Stimulated activated CD8-positive, alpha-beta memory T cell treated with anti-CD3 and anti-CD28 coated beads, Interleukin-15, amount 100 ng/mL, for 1 hour (primary cell): ENCODE data around the gene BFSP2.
"Not testable (repeated sequence)": the region's sequence is repeated elsewhere in the genome, so short reads cannot be mapped to it uniquely, and the experiment has no call there.

Experiments
- DNase-seq: peaks from one replicate; pipeline ENCODE4 v3.0.0-alpha.2; 2020; ENCODE audit warnings: low read depth

The BFSP2 gene

DNA sequence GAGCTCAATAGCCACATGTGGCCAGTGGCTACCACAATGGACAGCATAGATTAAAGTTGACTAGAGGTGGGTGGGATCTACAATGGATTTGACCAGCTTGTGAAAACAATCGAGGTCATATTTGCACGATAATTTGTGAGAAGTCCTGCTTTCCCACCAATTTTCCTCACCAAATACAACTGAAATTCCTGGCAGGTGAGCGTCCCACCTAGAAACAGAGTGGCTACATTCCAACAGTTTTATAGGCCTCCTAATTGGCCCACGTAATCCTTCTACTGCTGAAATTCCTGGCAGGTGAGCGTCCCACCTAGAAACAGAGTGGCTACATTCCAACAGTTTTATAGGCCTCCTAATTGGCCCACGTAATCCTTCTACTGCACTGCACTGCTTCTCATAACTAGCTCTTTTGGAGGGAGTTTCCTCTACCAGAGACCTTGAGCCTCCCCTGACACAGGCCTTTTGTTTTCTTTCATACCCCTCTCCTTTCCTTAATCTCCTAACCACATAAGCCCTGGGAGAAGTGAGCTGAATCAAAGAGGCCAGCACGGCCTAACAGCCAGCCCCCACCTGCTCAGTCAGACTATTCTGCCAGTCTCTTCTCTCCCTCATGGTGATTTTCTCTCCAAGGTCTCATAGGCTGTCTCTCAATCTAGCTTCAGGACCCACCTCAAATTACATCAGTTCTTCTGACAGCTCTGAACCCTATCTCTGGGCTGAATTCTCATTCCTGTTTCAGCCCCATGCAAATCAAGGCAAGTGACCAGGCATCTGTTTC, 80.2 kb downstream of the BFSP2 start:
- no peak for DNase-seq

DNA sequence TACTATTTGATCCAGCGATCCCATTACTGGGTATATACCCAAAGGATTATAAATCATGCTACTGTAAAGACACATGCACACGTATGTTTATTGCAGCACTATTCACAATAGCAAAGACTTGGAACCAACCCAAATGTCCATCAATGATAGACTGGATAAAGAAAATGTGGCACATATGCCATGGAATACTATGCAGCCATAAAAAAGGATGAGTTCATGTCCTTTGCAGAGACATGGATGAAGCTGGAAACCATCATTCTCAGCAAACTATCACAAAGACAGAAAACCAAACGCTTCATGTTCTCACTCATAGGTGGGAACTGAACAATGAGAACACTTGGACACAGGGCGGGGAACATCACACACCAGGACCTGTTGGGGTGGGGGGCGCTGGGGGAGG, 82.6 kb downstream of the BFSP2 start:
- not testable (repeated sequence) for DNase-seq

DNA sequence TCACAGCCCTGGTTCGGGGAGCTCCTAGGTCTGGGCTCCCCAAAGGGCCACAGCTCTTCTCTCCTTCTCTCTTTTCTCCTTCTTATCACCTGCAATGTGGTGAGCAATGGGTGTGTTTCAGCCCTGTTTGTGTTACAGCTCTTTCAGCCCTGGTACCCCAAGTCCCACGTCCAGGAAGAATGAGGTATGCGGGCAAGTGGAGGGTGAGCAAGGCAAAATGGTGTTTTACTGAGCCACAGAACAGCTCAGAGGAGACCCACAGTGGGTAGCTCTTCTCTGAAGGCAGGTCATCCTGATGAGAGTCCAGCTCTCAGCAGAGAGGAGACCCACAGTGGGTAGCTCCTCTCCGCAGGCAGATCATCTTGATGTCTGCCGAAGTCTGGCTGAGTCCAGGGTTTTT, 86.8 kb downstream of the BFSP2 start:
- no peak for DNase-seq

DNA sequence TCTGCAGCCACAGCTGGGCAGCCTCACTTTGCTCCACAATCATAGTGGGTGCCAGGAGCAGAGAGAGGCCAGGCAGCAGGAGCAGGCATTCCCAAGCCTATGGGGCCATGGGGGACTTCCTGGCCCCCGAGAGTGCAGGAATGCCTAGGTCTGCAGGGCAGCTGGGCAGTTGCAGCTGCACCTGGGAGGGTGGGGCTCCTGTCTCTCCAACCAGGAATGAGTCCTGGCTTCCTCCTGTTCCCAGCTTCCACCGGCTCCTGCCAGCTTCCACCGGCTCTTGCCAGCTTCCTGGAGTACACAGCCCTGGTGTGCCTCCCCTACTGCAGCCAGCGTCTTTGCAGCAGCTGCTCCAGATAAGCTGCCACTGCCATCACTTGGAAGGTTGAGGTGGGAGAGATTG, 87.3 kb downstream of the BFSP2 start:
- no peak for DNase-seq

DNA sequence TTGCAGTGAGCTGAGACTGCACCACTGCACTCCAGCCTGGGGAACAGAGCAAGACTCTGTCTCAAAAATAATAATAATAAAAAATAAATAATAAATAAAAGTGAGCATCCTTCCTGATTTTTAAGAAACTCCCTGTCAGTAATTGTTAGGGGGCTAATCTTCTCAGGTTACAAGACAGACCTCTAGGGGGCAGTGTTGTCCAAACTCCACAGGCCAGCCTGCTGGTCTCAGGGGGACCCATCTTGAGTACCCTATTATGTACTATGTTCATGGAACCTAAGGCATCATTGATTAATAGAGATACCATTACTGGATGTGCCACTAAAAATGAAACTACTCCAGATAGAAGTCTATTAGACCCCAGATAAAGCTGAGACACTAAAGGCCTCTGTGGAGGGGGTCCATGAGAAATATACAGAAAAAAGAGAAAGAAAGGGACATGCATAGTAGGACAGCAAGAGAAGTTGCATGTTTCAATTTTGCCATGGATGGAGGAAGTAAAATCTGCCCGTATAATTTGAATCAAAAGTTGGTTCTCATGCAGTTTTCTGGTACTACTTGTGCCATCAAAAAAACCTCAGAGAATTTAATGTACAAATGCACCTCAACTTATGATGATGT, 88.2 kb downstream of the BFSP2 start:
- DNase-seq, result peak; percentile 27

DNA sequence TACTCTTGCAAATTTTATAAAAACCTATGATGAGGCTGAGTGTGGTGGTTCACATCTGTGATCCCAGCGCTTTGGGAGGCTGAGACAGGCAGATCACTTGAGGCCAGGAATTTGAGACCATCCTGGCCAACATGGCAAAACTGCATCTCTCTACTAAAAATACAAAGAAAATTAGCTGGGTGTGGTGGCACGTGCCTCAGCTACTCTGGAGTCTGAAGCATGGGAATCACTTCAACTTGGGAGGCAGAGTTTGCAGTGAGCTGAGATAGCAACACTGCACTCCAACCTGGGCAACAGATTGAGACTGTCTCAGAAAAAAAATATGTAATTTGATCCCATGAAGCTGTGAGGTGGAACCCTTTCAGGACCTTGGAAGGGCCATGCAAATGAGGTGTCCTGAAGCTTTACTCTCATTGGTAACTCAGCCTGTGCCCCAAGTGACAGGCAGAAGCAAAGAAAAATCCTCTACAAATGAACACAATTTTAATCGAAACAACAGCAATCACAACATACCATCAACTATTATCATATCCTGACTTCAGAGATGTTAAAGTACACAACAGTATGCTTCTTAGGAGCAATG, 89.0 kb downstream of the BFSP2 start:
- no peak for DNase-seq

DNA sequence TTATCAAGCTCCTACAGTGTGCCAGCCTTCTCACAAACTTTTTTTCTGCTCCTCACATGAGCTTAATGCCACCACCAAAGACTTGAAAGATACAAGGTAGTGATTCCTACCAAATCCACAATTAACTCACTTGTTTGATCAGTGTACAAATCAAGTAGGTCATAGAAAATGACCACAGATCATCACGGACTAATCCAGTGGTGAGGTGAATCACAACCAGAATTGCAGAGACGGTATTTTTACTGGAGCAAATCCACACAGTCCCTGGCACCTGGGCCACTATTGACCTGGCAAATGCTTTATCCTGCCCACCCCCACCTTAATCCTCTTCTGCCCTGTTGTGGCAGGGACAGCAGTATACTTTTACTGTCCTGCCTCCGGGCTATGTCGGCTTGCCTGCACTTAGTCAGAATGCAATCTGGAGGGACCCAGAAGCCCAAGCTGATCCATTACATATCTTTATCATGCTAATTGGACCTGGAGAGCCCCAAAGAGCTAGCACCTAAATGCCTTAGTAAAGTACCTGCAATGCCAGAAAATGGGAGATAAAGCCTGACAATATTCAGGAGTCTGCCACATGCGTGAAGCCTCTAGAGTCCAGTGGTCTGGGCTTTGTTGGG, 89.7 kb downstream of the BFSP2 start:
- no peak for DNase-seq

DNA sequence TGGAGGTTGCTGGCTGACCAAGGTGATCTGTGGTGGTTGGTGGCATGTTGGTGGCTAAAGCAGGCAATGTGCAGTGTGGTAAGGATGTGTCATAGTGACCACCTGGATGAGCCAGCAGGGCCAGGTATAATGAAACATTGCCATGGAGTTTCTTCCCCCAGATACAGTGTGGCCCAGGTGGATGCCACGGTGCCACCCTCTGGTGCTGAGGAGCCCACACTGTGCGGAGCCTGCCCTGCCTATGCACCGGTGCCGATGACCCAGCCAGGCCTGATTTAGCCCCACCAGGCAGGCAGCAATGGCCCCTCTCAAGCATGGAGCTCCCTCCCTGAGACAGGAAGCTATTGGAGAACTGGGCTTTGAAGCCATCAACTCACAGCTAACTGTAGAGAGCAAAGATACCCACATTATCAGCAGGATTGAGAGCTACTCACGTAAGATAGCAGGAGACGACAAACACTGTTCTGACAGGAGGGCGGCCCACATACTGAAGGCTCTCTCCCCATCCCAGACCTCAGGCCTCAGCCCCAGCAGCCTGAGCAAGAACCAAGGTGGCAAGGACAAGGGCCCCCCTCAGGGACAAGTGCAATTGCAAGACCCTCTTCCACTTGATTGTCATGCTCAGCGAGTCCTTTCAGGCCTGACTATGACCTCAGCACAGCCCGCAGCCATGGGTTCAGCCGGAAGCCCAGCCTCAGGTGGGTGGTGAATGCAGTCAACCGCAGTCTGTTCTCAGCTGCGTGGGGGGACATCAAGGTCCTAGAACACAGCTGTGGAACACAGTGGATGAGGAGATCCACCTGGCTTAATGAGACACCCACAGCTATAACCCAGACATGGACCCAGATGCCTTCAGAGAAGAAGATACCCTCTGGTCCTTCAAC, 90.9 kb downstream of the BFSP2 start:
- DNase-seq, result peak; percentile 20

DNA sequence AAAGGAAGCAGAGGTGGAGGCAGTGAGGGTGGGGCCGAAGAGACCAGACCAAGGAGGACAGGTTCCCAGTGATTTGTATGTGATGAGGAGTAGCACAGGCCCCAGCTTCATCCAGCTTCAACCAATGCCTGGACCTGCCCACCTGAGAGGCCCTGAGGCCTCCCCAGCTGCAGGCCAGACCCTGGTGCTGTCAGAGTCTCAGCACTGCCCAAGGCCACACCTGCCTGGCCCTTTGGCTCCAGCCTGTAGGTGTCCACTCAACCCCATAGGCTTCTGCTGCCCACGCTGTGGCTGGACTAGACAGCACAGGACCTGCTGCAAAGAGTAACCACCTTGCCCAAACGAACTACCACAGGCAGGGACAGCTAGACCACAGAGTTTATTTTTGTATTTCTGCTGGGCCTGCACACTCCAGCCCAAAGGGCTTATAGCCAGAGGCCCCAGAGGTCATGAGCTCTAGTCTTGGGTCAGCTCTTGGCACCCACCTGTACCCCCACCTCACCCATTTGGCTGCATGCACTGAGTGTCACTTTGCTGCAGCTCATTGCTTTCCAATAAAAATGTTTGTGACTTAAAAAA, 91.7 kb downstream of the BFSP2 start:
- no peak for DNase-seq

DNA sequence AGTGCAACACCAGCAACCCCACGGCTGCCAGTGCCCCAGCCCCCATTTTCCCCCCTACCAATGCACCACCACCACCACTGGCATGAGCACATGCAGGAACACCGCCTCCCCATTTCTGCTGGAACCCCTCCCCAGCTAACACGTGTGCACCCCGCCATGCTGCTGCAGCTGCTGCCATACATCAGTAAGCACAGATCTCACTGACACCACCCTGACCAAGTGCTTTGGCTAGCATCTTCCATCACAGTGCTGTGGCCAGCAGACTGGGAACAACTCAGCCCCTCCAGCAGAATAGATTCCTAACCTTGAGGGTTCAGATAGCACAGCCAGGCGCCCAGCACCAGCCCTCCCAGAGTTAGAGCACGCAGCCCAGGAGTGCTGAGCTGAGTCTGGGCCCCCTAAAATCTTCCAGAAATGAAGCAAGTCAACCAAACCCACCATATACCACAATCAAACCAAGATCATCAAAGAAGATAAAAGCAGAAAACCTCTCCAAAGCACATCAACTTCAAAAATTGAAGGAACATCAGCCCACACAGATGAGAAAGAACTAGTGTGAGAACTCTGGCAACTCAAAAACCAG, 92.4 kb downstream of the BFSP2 start:
- DNase-seq, result no peak

DNA sequence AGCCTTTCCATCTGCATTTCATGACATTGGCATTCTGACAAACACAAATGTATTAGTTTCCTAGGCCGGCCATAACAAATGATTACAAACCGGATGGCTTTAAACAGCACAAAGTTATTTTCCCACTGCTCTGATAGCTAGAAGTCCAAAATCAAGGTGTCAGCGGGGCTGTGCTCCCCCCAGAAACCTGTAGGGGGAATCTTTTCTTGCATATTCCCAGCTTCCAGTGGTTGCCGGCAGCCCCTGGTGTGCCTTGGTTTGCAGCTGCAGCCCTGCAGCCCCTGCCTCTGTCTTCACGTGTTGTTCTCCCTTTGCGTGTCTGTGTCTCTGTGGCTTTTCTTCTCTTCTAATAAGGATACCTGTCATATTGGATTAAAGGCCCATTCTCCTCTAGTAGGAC, 94.6 kb downstream of the BFSP2 start:
- no peak for DNase-seq

DNA sequence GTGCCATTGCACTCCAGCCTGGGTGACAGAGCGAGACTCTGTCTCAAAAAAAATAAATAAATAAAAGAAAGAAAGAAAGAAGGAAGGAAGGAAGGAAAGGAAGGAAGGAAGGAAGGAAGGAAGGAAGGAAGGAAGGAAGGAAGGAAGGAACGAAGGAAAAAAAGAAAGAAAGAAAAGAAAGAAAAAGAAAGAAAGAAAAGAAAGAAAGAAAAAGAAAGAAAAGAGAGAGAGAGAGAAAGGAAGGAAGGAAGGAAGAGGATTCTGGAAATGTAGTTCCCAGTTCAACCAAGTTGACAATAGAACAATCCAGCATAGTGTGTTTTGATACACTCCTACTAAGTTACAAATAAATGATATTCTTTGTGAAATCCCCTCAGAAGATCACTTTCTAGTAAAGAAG, 102.7 kb downstream of the BFSP2 start:
- DNase-seq, result not testable (repeated sequence)

DNA sequence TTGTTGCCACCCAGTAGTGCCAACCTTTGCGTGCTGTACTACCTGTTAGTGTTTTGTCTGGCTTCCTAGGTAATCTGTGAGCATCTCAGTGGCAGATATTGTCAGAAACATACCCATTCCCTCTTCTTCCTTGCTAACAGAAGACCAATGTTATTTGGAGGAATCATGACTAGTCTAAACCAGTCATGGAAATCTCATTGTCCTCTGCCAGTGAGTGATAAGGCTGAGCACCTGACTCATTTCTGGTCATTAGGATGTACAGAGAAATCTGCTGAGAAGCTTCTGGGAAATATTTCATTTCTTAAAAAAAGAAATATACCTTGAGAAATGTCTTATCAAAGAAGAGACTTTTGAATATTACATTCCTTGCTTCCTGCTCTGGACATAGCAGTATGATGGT, 103.6 kb downstream of the BFSP2 start:
- DNase-seq, result no peak

DNA sequence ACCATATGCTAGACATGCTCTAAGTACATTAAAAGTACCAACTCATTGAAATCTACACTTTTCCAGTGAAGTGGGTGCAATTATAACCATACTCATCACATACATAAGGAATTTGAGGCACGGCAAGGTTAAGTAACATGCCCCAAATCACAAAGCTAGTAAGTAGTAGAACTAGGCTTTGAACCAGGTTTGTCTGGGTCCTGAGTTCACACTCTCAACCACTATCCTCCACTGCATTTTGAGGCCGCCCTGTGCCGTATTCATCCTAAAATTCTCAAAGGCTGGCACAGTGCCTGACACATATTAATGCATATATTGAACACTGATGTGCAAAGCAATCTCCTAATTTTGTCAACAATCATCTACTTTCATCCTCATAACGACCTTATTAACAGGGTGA, 104.9 kb downstream of the BFSP2 start:
- no peak for DNase-seq

DNA sequence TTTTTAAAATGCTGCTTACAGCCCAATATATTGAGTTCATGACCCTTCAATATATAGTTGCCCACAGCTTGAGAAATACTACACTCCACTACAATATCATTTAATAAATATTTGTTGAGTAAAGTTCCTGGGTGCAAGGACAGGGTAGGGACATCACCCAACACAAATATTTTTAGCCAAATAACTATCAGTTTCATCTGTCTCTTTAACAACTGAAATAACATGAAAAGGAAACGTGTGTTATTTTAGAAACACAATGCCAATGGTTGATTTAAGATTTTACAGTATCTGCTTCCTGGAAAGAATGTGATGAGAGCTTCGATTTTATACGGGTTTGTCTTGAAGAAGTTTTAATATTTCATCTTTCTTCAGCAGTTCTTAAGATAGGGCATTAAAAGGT, 106.0 kb downstream of the BFSP2 start:
- DNase-seq, result no peak

DNA sequence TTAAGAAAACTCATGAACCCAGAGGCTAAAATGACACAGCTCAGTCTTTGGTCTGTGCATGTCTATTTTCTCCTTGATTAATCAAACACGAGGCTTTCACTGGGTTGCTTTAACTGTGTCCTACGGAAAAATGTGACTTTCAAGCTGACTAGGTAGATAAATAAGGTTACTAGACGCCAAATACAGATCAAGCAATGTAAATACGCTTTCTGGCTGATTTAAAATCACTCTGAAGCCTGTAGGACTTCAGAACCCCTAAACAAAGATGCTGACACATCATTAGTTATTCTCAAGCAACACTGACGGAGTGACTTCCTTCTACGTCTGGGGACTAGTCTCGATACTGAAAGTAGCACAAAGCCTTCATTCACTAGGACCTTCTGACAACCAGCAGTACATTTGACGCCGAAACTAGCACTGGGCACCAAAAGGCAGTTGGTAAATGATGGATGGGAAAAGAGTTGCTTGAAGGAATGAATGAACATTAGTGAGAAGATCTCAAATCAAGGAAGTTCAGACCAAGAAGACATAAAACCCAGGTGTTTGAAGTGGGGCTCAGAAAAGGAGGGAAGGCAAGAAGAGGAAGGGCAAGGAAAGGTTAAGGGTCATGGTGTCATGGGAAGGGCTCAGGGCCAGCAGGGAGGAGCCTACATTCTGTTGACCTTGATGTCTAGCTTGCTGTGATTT, 106.5 kb downstream of the BFSP2 start:
- DNase-seq, result no peak

DNA sequence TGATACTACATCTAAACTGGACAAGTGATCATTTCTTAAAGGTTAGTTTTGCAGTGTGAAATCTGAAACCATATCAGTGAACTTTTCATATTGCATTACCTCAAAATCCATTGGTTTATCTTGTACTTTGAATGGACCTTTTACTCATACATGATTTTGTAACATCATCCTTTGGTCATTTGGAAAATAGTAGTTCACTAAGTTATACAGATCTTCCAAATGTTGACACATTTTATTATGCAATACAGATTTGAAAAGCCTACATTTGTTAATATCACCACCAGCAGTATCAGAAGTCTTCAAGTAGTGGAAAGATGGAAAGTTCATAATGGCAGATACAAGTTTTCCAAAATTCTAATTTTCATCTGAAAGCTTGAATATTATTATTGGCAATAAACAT, 109.6 kb downstream of the BFSP2 start:
- no peak for DNase-seq

DNA sequence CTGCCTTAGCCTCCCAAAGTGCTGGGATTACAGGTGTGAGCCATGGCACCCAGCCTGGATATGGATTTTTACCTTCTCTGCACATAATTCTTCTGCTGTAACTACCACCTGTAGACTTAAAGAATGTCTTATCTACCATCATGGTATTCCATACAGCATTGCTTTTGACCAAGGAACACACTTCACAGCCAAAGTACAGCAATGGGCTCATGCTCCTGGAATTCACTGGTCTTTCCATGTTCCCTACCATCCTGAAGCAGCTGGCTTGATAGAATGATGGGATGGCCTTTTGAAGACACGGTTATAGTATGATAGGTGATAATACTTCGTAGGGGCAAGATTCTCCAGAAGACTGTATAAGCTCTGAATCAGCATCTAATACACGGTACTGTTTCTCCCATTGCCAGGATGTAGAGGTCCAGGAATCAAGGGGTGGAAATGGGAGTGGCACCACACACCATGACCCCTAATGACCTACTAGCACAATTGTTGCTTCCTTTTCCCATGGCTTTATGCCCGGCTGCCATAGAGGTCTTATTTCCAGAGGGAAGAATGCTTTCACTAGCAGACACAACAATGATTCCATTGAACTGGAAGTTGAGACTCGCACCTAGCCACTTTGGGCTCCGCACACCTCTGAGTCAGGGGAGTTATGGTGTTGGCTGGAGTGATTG, 112.7 kb downstream of the BFSP2 start:
- DNase-seq, result no peak

DNA sequence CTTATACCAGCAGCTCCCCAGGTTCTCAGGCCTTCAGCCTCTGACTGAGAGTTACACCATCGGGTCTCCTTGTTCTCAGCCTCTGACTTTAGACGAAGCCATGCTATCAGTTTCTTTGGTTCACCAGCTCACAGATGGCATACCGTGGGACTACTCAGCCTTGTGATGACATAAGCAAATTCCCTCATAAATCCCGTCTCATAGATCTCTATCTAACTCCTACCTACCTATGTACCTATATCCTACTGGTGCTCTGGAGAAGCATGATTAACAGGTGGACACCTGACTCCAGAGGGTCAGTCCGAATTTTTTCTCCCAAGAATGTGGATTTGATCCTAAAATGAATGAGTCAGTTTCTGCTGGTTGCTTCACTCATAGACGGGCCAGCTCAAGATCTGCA, 114.6 kb downstream of the BFSP2 start:
- DNase-seq, result no peak

DNA sequence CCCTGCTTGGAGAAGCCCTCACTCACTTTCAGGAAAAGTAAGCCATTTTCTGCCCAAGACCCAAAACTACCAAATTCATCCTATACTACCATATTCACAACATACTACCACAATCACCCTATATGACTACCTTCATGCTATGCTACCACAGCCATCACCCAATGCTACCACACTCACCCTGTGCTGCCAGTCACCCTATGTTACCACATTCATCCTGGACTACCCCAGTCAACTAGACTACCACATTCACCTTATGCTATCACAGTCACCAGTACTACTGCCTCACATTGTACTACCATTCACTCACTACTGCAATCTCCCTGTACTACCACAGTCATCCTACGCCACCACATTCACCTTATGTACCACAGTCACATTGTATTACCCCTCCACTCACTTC, 115.3 kb downstream of the BFSP2 start:
- no peak for DNase-seq
